ENCODE data around the gene ARL6IP4. TPM values are rescaled to one million over a fixed set of nuclear protein-coding genes. Genes with fewer than 3 reads are reported as not detected.
"Not testable (repeated sequence)": the region's sequence is repeated elsewhere in the genome, so short reads cannot be mapped to it uniquely, and the experiment has no call there.

Gene ARL6IP4
- 315 and 347 TPM in 2 replicates for total RNA-seq (2014; rRNA removed; shearing (Covaris generic))

DNA sequence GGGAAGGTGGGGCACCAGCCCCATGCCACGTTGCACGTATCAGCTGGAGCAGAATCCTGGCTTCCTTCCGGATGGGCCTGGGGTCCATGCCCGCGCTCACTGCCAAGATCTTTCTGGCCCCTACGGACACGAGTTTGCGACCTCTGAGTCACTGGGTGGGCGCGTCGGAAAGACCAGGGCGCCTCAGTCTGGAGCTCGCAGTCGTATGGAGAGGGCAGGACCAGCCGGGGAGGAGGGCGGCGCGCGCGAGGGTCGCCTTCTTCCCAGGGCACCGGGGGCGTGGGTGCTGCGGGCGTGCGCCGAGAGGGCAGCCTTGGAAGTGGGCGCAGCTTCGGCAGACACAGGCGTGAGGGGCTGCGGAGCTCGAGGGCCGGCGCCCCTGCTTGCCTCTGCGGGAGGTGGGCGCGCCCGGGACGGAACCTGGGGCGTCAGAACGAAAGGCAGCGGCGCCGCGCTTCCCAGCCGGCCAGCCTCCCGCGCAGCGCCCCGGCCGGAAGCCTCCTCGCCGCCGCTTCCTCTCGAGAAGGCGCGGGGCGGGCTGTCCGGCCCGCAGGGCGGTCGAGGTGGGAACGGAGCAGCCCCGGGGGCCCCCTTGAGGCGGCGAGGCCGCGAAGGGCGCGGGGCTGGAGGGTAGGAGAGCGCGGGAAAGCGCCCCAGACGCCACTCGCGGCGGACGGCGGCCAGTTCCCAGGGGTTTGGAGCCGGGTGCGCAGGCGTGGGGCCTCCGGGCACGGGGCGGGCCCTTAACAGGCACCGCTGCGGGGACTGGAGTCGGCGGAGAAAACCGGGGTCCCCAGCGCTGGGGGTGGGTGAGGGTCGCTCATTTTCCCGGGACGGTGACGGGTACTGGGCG lies at the start of gene ARL6IP4:
ARL6IP4 (plus strand) TSS at position 499 of the 853 bp plus-strand sequence. CDS start 459 bp downstream, outside the sequence.
- peak; percentile 69 for DNase-seq (ENCODE audit: low spot score)
- in situ Hi-C loops (cut with HindIII; ENCODE audit: low sequenced_read_pairs): no loop called here

DNA sequence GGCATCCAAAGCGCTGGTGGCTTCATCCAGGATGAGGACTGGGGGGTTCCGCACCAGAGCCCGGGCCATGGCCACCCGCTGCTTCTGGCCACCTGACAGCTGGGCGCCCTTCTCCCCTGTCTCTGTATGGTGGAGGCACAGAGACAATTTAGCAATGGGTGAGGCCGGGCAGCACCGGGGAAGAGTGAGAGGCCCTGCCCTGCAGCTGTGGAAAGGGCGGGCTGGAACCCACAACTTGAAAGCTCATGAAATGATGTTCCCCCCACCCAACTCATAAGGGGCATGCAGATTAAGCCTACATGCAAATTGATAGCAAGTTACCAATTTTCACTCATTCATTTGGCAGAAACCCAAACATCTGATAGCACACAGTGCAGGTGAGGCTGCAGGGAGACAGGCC lies 48.3 kb upstream of the ARL6IP4 start:
- no peak for DNase-seq (ENCODE audit: low spot score)
- in situ Hi-C loops (cut with HindIII; ENCODE audit: low sequenced_read_pairs): no loop called here

DNA sequence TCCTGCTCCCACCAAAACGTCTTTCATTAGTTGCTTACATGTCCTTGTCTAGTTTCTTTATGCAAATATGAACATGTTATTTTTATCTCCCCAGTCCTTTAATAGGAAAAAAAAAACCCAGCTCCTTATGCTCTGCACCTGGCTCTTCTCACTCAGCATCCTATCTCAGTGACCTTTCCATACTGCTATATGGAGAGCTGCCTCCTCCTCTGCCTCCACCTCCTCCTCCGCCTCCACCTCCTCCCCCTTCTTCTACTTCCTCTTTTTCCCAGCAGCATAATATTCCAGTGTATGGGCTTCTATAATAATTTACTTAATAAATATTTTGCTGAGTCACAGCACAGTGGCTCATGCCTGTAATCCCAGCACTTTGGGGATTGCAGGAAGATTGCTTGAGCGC lies 45.8 kb upstream of the ARL6IP4 start:
- in situ Hi-C loops (cut with HindIII; ENCODE audit: low sequenced_read_pairs): no loop called here
- DNase-seq (ENCODE audit: low spot score): no peak

DNA sequence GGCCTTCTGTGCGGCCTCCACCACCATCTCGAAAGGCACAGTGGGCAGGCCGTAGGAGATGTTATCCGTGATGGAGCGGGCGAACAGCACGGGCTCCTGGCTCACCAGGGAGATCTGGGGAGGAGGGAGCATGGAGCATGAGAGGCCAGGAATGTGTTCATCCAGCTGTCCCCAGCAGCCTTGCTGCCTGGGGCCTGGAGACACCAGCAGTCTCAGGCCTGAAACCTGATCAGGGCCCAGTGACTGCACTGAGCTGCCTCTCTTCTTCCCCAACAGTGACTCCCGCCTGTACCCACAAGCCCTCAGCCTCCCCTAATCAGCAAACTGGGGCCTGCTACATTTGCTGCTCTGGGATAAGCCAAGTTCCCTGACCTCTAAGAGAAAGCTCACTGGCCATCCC lies 45.2 kb upstream of the ARL6IP4 start:
- in situ Hi-C loops (cut with HindIII; ENCODE audit: low sequenced_read_pairs): no loop called here
- no peak for DNase-seq (ENCODE audit: low spot score)

DNA sequence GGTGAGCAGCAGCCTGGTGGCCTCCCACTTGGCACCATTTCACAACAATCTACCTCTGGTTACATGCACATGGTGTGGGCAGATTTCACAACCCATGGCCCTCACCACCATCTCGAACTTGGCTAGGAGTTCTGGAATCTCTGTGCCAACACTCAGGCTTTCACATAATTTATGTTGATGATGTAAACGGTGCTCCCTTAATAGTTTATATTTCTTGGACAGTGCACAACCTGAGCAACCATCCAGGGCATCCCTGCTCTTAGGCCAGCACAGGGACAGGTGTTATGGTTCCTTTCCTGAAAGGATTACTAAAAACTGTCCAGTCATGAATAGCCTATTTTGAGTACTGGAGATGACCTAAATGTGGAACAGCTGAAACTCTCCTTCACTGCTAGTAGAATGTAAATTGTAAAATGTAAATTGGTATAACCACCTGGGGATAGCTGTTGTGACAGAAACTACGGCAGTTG lies 42.8 kb upstream of the ARL6IP4 start:
- DNase-seq (ENCODE audit: low spot score): no peak
- in situ Hi-C loops (cut with HindIII; ENCODE audit: low sequenced_read_pairs): no loop called here

DNA sequence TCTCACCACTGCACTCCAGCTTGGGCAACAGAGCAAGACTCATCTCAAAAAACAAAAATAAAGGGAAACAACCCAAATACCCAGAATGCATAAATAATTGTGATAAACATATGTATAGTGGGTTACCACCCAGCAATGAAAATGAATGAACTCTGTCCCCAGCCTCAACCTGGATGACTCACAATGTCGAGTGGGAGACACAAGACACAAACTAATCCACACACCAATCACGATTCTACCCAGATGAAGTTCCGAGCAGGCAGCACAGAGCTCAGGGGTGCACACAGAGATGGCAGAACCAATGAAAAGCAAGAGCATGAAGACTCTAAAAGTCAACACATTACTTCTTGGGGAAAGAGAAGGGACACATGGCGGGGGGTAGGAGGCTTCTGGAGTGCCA lies 41.4 kb upstream of the ARL6IP4 start:
- DNase-seq (ENCODE audit: low spot score): no peak
- in situ Hi-C loops (cut with HindIII; ENCODE audit: low sequenced_read_pairs): no loop called here

DNA sequence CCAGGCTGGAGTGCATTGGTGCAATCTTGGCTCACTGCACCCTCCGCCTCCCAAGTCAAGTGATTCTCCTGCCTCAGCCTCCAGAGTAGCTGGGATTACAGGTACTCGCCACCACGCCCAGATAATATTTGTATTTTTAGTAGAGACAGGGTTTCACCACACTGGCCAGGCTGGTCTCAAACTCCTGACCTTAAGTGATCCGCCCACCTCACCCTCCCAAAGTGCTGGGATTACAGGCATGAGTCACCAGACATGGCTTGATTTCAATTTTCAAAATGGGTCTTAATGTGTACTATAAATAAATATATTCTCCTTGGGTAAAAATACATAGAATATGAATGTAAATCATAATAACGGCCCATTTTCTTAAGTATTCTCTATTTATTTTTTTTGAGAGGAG lies 39.1 kb upstream of the ARL6IP4 start:
- in situ Hi-C loops (cut with HindIII; ENCODE audit: low sequenced_read_pairs); DNase-seq (ENCODE audit: low spot score): not testable (repeated sequence)

DNA sequence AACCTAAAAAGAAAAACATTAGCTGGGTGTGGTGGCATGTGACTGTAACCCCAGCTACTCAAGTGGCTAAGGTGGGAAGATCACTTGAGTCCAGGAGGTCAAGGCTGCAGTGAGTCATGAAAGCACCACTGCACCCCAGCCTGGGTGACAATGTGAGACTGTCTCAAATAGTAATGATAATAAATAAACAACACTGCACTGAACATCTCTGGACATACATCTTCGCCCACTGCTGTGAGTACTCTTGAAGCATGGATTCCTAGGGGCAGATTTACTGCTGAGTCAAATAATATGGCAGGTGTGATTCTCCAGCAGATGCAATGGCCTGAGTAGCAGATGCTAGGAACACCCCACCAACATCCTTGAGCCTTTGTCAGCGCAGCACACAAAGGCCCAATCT lies 37.8 kb upstream of the ARL6IP4 start:
- no peak for DNase-seq (ENCODE audit: low spot score)
- in situ Hi-C loops (cut with HindIII; ENCODE audit: low sequenced_read_pairs): no loop called here

DNA sequence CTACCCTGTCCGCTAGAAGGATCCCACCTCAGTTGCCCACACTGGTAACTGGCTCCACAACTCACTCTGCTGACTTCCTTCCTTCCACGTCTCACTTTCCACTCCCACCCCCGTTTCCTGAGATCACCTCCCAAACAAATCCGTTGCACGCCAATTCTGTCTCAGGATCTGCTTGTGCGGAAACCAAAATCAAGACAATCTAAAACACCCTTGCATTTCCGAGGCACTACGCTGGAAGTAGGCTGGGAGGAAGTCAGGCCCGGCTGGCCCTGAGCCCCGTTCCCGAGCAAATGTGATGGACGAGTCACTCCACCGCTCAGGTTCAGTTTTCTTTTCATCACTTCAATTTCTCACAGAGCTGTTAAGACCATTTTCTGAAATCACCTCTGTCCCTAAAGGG lies 37.3 kb upstream of the ARL6IP4 start:
- in situ Hi-C loops (cut with HindIII; ENCODE audit: low sequenced_read_pairs): no loop called here
- DNase-seq (ENCODE audit: low spot score): no peak

DNA sequence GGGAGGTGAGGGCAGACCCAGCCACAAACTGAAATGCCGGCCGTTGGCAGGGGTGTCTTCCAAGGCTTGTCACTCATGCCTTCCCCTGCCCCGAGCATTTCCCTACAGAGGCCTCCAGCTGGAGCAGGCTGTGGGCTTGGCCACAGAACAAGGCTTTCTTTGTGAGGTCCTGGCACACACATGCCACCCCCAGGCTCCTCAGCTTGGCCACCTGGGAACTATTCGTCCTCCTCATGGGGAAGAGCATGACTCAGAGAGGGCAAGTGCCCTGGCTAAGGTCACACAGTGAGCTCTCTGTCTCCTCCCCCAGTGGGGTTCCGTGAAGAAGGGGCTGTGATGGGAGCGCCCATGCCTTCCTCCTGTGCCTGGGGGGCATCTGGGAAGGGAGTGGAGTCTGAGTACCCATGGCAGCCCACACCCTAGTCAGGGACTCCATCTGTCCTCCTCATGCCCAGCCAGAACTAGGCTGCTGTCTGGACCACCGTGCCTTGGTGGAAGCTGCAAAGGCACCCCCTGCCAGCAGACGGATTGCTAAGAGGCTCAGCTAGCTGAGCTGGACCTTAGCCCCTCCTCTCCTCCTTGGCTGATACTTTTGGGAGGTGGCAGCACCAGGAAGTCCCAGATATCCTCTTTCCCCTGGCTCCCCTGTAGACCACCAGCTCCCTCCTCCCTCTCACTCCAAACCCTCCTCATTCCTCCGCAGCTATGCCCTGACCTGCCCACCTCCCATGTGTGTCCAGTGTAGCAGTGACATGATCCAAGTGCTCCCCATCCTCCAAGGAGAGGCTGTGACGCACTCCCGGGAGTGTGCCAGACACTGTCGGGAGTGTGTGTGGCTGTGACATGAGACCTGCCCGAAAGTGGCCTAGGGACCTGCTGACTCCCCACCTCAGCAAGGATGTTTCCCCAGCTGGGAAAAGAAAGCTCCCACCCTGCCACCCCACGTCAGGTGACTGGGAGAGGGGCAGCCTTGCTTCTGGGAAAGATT lies 35.6 kb upstream of the ARL6IP4 start:
- DNase-seq (ENCODE audit: low spot score): peak; percentile 43
- in situ Hi-C loops (cut with HindIII; ENCODE audit: low sequenced_read_pairs): loop anchor here (5.0 kb wide), 1 partner anchor 63 kb away; no protein-coding TSS in a partner anchor

DNA sequence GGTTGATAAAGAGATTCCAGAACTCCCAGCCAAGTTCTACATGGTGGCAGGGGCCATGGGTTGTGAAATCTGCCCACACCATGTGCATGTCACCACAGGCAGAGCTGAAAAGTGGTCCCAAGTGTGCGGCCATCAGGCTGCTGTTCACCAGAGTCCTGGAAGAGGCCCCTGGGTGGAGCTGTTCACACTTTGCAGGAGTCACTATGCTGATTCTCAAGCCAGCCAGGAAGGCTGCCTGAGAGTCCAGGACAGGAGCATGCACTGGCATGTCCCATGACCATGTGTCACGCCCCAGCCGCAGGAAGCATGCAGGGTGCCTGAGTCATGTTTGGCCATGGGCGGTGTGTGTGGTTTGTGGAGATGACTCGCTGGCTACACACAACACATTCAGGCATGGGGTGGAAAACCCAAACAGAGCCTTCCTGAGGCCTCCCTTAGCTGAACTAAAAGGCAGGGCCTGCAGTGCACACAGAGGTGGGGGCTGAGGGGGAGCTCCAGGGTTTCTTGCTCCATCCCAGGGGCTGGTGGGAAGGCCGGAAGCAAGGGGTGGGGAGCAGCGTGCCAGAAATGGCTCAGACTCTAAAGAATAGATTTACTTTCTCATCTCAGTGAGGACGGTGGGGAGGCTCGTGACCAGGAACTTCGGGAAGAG lies 33.7 kb upstream of the ARL6IP4 start:
- peak; percentile 43 for DNase-seq (ENCODE audit: low spot score)
- in situ Hi-C loops (cut with HindIII; ENCODE audit: low sequenced_read_pairs): loop anchor here (5.0 kb wide), 1 partner anchor 65 kb away; no protein-coding TSS in a partner anchor

DNA sequence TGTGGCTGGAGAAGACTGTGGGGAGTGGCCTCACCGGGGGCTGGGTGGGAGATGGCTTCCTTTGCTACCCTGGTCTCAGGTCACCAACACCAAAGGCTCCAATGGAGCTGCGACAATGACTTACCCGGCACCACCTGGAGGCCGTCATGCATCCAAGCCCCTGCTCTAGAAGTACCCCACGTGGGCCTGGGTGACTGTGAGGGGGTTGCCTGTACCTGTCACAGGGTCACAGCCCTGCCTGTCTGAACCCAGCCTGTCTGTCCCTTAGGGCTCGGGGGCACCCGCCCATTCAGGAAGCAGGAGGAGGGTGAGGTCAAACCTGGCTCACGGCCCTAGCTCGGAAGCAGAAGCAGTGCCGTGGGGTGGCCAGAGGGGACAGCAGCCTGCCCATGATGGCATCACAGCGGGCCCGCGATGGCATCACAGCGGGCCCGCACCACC lies 33.1 kb upstream of the ARL6IP4 start:
- DNase-seq (ENCODE audit: low spot score): peak; percentile 49
- in situ Hi-C loops (cut with HindIII; ENCODE audit: low sequenced_read_pairs): loop anchor here (5.0 kb wide), 1 partner anchor 65 kb away; no protein-coding TSS in a partner anchor

DNA sequence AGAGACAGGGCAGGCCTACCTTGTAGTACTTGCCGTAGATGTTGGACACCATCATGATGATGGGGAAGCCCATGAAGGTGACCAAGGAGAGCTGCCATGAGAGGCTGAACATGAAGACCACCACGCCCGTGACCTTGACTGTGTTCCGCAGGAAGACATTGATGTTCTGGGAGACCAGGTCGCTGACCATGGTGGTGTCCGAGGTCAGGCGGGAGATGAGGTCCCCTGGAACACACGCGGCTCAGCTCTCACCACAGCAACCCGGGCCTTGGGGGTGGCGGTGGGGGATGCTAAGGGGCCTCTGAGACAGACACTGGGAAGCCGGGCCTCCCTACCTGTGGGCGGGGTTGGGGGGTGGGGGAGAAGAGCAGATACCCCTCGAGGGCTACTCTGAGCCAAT lies 31.9 kb upstream of the ARL6IP4 start:
- in situ Hi-C loops (cut with HindIII; ENCODE audit: low sequenced_read_pairs): loop anchor here (5.0 kb wide), 1 partner anchor 66 kb away; no protein-coding TSS in a partner anchor
- DNase-seq (ENCODE audit: low spot score): no peak

DNA sequence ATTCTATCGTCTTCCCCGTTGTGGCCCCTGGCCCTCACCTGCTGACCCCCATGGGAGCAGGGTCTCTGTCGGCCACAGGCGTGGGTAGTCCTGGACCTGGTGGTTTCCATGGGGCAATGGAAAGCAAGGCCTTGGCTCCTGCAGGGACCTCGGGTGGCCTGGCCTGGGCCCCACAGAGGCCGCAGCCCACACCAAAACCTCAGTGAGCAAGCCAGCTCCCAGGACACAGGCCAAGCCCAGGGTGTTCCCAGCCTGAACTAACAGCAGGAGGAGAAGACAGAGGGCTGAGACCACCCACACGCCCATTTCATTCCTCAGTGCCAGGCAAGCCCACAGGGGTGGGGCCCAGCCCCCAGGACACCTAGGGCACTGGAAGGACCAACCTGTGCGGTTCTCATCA lies 31.1 kb upstream of the ARL6IP4 start:
- in situ Hi-C loops (cut with HindIII; ENCODE audit: low sequenced_read_pairs): loop anchor here (5.0 kb wide), 1 partner anchor 67 kb away; no protein-coding TSS in a partner anchor
- DNase-seq (ENCODE audit: low spot score): no peak

DNA sequence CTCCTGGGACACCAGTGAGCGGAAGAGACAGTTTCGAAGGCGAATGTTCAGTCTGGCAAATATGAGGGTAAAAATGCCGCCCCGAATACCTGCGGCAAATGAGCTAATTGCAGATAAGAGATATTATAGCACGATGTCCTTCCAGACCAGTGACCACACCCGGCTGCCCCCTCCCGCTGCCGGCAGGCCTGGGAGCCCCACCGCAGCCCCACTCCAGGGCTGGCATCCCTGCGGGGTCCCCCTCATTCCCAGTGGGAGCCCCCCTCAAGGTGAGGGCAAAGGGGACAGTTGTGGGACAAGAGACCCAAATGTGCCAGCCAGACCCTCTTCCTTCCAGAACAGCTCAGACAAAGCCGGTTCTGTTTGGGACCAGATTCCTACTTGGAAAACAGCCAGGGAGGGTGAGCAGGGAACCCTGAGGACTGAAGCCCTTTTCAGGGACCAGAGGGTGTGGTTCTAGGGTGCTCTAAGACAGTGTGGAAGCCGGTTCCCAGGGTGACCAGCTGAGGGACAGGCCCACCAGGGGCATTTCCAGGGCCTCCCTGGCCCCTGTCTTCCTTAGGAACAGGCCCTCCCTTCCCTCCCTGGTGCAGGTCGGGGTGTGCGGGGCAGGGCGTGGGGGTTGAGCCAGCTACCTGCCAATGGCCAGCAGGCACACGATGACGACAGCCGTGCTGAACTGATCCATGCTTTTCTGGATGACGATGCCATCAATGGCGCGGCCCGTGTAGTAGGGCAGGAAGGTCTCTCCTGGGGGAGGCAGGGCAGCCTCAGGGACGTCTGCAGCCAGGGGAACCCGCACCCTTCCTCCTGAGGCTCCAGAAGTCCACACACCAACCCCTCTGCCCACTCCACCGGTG lies 30.4 kb upstream of the ARL6IP4 start:
- DNase-seq (ENCODE audit: low spot score): peak; percentile 28
- in situ Hi-C loops (cut with HindIII; ENCODE audit: low sequenced_read_pairs): loop anchor here (5.0 kb wide), 1 partner anchor 68 kb away; no protein-coding TSS in a partner anchor

DNA sequence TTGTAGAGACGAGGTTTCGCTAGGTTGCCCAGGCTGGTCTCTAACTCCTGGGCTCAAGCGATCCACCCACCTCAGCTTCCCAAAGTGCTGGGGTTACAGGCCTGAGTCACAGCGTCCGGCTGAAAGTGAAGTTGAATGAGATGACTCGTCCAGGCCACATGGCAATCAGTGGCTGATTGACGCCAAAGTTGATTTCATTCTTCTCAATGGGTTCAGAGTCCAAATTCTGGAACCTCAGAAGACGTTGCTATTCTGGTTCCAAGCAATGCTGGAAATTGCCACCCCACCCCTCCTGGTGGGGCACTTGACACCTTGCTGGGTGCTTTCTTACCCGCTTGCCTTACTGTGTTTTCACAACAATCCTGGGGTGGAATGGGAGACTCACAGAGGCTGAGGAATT lies 29.1 kb upstream of the ARL6IP4 start:
- in situ Hi-C loops (cut with HindIII; ENCODE audit: low sequenced_read_pairs): no loop called here
- DNase-seq (ENCODE audit: low spot score): no peak

DNA sequence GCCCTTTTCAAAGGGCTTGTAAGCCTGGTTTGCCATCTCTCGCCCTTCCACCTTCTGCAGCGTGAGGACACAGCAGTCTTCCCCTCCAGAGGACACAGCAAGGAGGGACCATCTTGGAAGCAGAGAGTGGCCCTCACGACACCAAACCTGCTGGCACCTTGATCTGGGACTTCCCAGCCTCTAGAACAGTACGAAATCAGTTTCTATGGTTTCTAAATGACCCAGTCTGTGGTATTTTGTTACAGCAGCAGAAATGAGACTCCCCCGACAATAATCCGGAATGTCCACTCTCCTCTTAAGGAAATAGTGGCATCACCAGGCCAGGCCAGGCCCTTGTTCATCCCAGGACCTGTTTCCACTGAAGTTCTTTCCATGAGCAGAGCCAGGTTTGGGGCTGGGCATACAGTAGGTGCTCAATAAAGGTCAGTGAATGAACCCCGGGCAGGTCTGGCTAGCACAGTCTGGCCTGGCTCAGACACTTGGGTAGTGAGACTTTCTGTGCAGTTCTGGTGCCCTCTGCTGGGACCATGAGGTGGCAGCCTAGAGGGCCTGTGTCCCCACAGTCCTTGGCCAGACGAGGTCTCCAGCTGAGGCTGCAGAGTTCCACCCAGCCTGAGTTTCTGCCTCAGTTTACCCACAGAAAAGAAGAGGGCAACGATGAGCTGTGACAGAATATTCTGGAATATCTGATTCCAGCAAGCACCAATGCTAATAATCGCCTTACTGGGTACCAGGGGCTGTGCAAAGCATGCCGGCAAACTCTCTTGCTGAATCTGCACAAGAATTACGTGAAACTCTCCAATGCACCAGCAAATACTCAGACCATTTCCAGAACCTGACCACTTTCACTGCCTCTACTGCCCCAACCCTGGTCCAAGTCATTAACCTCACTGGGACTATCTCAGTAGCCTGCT lies 28.2 kb upstream of the ARL6IP4 start:
- in situ Hi-C loops (cut with HindIII; ENCODE audit: low sequenced_read_pairs): no loop called here

More for the DNA sequence above, 28.2 kb upstream of the ARL6IP4 start:
- DNase-seq (ENCODE audit: low spot score): peak; percentile 75

Data from G401 (cell line).